ENCODE measurements around the gene NFU1.

- TF ChIP-seq CTCF (conservative IDR thresholded peaks at IDR 0.05; ENCODE audit: low read length) (no peak), EZH2phosphoT487 (IDR thresholded peaks at IDR 0.05; ENCODE audit: borderline replicate concordance) (no peak)
These were observed 24.2 kb upstream of the NFU1 start for GRCh38 chr2:69461404-69461803.
